ENCODE results near the gene BCL7C. TPM values are rescaled to one million over a fixed set of nuclear protein-coding genes. Genes with fewer than 3 reads are reported as not detected.
A peak's percentile ranks its signal among the peaks of the same experiment; 100 is the strongest.

The BCL7C gene
- total and polyA plus RNA-seq, 2 of the 13 experiments (the other 11 are each of a cell fraction or from before 2014, with no cell fraction given) = 17.7 to 33.8 TPM

- TF ChIP-seq, protein P1, sequence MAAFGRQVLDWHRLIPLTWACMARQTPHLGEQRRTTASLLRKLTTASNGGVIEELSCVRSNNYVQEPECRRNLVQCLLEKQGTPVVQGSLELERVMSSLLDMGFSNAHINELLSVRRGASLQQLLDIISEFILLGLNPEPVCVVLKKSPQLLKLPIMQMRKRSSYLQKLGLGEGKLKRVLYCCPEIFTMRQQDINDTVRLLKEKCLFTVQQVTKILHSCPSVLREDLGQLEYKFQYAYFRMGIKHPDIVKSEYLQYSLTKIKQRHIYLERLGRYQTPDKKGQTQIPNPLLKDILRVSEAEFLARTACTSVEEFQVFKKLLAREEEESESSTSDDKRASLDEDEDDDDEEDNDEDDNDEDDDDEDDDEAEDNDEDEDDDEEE (CRISPR knock-in tag; IDR thresholded peaks at IDR 0.05) = 0 out of 2 replicates have a peak, but pooled peaks have one; percentile 34
- TF ChIP-seq, protein P2, sequence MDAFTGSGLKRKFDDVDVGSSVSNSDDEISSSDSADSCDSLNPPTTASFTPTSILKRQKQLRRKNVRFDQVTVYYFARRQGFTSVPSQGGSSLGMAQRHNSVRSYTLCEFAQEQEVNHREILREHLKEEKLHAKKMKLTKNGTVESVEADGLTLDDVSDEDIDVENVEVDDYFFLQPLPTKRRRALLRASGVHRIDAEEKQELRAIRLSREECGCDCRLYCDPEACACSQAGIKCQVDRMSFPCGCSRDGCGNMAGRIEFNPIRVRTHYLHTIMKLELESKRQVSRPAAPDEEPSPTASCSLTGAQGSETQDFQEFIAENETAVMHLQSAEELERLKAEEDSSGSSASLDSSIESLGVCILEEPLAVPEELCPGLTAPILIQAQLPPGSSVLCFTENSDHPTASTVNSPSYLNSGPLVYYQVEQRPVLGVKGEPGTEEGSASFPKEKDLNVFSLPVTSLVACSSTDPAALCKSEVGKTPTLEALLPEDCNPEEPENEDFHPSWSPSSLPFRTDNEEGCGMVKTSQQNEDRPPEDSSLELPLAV (CRISPR knock-in tag; conservative IDR thresholded peaks at IDR 0.05; ENCODE audit: low read depth) = no peak
- no peak for TF ChIP-seq ZNF343 (CRISPR knock-in tag; IDR thresholded peaks at IDR 0.05)
- TF ChIP-seq KDM2A (CRISPR knock-in tag; IDR thresholded peaks at IDR 0.05; ENCODE audit: borderline replicate concordance, low read depth) = no peak
- no peak for TF ChIP-seq ZNF362 (CRISPR knock-in tag; IDR thresholded peaks at IDR 0.05; ENCODE audit: borderline replicate concordance)
- TF ChIP-seq MNT (IDR thresholded peaks at IDR 0.05) = no peak
- no peak for TF ChIP-seq XBP1 (CRISPR knock-in tag; IDR thresholded peaks at IDR 0.05)
- TF ChIP-seq ZC3H13 (CRISPR knock-in tag; IDR thresholded peaks at IDR 0.05) = no peak
- TF ChIP-seq ZNF350 (CRISPR knock-in tag; IDR thresholded peaks at IDR 0.05; ENCODE audit: borderline replicate concordance, low read depth) = no peak
- TF ChIP-seq FUBP1 (CRISPR knock-in tag; IDR thresholded peaks at IDR 0.05; ENCODE audit: borderline replicate concordance) = no peak
- TF ChIP-seq SAFB2 (CRISPR knock-in tag; IDR thresholded peaks at IDR 0.05; ENCODE audit: borderline replicate concordance, low read depth) = no peak
- TF ChIP-seq, protein P3, sequence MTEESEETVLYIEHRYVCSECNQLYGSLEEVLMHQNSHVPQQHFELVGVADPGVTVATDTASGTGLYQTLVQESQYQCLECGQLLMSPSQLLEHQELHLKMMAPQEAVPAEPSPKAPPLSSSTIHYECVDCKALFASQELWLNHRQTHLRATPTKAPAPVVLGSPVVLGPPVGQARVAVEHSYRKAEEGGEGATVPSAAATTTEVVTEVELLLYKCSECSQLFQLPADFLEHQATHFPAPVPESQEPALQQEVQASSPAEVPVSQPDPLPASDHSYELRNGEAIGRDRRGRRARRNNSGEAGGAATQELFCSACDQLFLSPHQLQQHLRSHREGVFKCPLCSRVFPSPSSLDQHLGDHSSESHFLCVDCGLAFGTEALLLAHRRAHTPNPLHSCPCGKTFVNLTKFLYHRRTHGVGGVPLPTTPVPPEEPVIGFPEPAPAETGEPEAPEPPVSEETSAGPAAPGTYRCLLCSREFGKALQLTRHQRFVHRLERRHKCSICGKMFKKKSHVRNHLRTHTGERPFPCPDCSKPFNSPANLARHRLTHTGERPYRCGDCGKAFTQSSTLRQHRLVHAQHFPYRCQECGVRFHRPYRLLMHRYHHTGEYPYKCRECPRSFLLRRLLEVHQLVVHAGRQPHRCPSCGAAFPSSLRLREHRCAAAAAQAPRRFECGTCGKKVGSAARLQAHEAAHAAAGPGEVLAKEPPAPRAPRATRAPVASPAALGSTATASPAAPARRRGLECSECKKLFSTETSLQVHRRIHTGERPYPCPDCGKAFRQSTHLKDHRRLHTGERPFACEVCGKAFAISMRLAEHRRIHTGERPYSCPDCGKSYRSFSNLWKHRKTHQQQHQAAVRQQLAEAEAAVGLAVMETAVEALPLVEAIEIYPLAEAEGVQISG (CRISPR knock-in tag; IDR thresholded peaks at IDR 0.05) = no peak
- TF ChIP-seq CREB1 (IDR thresholded peaks at IDR 0.05) = no peak
- TF ChIP-seq CREB1 (CRISPR knock-in tag; IDR thresholded peaks at IDR 0.05) = no peak
Measured at GRCh38 chr16:30839523-30840227, 54.2 kb downstream of the BCL7C start (continued).

Data from HepG2 (cell line).